ENCODE data around the gene LDLRAP1.

Gene LDLRAP1

GRCh38 chr1:25530186-25531081 lies 13.0 kb upstream of the LDLRAP1 start:
- no peak for DNase-seq (ENCODE audit: low read depth)
- no peak for TF ChIP-seq CTCF (IDR thresholded peaks at IDR 0.05; ENCODE audit: control insufficient read depth, insufficient read depth, low read depth, low read length, missing control alignments)
- no peak overlapping the region for H3K4me3 ChIP-seq (ENCODE audit: control insufficient read depth, low read depth, low read length)

GRCh38 chr1:25531082-25531461 lies 12.3 kb upstream of the LDLRAP1 start:
- H3K4me3 ChIP-seq (ENCODE audit: control insufficient read depth, low read depth, low read length) = no peak overlapping the region
- DNase-seq (ENCODE audit: low read depth) = no peak
- no peak for TF ChIP-seq CTCF (IDR thresholded peaks at IDR 0.05; ENCODE audit: control insufficient read depth, insufficient read depth, low read depth, low read length, missing control alignments)

GRCh38 chr1:25532970-25533369 lies 10.4 kb upstream of the LDLRAP1 start:
- H3K4me3 ChIP-seq (ENCODE audit: control insufficient read depth, low read depth, low read length) = no peak overlapping the region
- TF ChIP-seq CTCF (IDR thresholded peaks at IDR 0.05; ENCODE audit: control insufficient read depth, insufficient read depth, low read depth, low read length, missing control alignments) = no peak
- no peak for DNase-seq (ENCODE audit: low read depth)

GRCh38 chr1:25533775-25534409 lies 9.5 kb upstream of the LDLRAP1 start:
- H3K4me3 ChIP-seq (ENCODE audit: control insufficient read depth, low read depth, low read length) = no peak overlapping the region
- TF ChIP-seq CTCF (IDR thresholded peaks at IDR 0.05; ENCODE audit: control insufficient read depth, insufficient read depth, low read depth, low read length, missing control alignments) = no peak

GRCh38 chr1:25534410-25534788 lies 9.0 kb upstream of the LDLRAP1 start:
- DNase-seq (ENCODE audit: low read depth) = no peak
- no peak for TF ChIP-seq CTCF (IDR thresholded peaks at IDR 0.05; ENCODE audit: control insufficient read depth, insufficient read depth, low read depth, low read length, missing control alignments)
- no peak overlapping the region for H3K4me3 ChIP-seq (ENCODE audit: control insufficient read depth, low read depth, low read length)

More at GRCh38 chr1:25533775-25534409, 9.5 kb upstream of the LDLRAP1 start:
- no peak for DNase-seq (ENCODE audit: low read depth)

GRCh38 chr1:25536124-25536523 lies 7.3 kb upstream of the LDLRAP1 start:
- no peak overlapping the region for H3K4me3 ChIP-seq (ENCODE audit: control insufficient read depth, low read depth, low read length)
- no peak for TF ChIP-seq CTCF (IDR thresholded peaks at IDR 0.05; ENCODE audit: control insufficient read depth, insufficient read depth, low read depth, low read length, missing control alignments)
- no peak for DNase-seq (ENCODE audit: low read depth)

All from AG09309 (cell line).